NCI-H2171 (cell line): ENCODE measurements around the gene MAFG.
A peak's percentile ranks its signal among the peaks of the same experiment; 100 is the strongest.

Experiments
- DNase-seq: peaks from one replicate; lab custom pipeline; 2025; lab: John Stamatoyannopoulos, UW

MAFG gene

DNA sequence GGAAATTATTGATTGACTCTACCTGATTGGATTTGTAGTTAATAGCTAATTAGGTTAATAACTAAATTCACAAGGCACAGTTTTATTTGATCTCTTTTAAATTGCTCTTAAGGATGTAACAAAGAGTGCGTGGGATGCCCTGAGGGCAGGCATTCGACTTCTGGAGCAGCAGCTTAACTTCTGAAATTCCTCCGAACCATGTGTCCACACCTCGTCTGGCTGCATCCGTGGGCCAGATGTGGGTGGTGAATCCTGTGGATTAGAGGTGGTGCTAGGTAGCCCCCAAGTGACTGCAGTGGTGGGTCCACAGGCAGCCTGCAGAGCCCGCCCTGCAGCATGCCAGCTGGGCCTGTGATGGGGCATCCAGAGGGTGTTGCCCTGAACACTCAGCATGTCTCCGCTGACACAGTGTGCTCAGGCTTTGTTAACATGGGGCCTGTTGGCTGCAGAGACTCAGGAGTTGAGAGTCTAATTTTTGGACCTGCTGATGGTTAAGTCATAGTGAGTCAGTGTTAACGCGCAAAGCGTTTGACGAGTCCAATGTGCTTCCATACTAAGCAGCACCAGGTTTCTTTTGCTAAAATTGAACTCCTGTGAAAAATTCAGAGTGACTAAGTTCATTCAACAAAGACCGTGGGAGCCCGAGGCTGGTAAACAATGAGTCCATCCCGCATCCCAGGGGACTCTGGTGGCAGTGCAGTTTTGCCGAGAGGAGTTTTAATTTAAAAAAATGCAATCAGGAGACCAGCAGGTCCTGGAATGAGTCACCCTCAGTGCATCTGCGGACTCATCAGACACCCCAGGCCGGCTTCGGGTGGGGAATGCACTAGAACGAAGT is 29.3 kb downstream of the MAFG start:
- no peak for DNase-seq

- DNase-seq: no peak
Measured at GRCh38 chr17:81895400-81895799, 32.1 kb downstream of the MAFG start.

- DNase-seq: no peak
Measured at GRCh38 chr17:81891303-81891552, 36.3 kb downstream of the MAFG start.

GRCh38 chr17:81890447-81891302 is 36.9 kb downstream of the MAFG start:
- DNase-seq: no peak

GRCh38 chr17:81889602-81890001 is 37.9 kb downstream of the MAFG start:
- DNase-seq: no peak

- no peak for DNase-seq
Measured at GRCh38 chr17:81888988-81889595, 38.4 kb downstream of the MAFG start.

- no peak for DNase-seq
Measured at GRCh38 chr17:81888105-81888987, 39.2 kb downstream of the MAFG start.

DNA sequence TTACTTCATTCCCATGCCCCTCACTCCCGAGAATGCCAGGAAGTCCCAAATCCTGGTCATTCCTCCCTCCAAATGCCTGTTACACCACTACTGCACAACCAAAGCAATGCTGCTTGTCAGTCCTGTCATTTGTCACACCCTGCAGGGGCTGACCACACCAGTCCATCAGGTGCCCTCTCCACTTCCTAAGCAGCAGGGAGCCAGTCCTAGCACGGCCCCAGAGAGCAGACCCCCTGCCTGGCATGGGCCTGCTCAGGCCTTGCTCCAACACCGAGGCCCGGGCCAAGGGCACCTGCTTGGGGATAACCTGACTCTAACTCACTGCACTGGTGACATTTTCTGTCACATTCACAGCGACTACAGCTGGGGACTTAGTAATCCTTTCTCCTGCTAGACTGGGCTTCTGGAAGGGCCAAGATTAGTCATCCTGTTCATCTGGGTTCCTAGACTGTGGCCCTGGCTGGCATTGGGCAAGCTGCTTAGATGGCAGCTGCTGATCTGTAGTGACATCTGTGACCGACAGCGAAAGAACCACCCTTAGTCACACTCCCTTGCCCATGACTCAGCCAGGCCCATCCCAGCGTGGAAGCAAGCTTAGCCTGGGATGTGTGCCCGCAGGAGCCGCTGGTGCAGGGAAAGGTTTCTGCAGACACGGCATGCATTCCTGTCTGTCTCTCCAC is 41.5 kb downstream of the MAFG start:
- no peak for DNase-seq

GRCh38 chr17:81885454-81885853 is 42.1 kb downstream of the MAFG start:
- DNase-seq: no peak

DNA sequence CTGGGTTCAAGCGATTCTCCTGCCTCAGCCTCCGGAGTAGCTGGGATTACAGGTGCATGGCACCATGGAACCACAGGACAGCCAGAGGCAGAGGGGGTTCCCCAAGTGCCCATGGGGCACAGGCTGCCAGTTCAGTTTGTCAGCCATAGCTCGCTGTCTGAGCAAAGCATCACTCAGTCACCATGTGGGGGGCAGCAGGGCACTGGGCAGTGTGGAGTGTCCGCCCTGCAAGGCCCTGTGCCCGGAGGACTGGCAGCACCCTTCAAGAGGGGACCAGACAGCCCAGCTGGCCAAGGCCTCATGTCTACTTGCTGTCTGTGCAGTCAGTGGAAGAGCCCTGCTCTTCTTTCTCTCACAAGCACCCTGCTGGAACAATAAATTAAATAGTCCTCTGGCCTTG is 42.6 kb downstream of the MAFG start:
- DNase-seq: no peak

- DNase-seq: no peak
Measured at GRCh38 chr17:81884520-81884919, 43.0 kb downstream of the MAFG start.

DNA sequence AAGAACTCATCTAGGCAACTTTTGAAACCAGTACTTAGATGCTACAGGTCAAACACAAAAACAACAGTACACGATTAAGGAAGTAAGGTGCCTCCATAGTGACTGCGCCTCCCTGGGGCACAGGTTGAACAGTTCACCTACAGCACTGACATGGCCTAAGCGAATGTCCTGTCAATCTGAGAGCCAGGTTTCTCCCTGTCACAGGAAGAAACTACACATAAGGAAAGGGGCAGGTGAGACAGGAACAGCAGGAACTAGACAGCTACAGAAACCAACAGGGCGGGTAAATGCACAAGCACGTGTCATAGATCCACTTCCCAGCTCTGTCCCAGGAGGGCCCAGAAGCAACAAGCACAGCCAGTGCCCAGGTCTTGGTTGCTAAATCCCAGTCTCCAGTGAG is 48.4 kb downstream of the MAFG start:
- DNase-seq: no peak

GRCh38 chr17:81878294-81878693 is 49.2 kb downstream of the MAFG start:
- no peak for DNase-seq

GRCh38 chr17:81877569-81877968 is 50.0 kb downstream of the MAFG start:
- no peak for DNase-seq

GRCh38 chr17:81871387-81872230 is 55.9 kb downstream of the MAFG start:
- peak; percentile 91 for DNase-seq

- no peak for DNase-seq
Measured at GRCh38 chr17:81870981-81871386, 56.6 kb downstream of the MAFG start, which contains the start of gene ARHGDIA. ARHGDIA (minus strand) TSS chr17:81871337; CDS start chr17:81869930, 1,407 bp downstream.

DNA sequence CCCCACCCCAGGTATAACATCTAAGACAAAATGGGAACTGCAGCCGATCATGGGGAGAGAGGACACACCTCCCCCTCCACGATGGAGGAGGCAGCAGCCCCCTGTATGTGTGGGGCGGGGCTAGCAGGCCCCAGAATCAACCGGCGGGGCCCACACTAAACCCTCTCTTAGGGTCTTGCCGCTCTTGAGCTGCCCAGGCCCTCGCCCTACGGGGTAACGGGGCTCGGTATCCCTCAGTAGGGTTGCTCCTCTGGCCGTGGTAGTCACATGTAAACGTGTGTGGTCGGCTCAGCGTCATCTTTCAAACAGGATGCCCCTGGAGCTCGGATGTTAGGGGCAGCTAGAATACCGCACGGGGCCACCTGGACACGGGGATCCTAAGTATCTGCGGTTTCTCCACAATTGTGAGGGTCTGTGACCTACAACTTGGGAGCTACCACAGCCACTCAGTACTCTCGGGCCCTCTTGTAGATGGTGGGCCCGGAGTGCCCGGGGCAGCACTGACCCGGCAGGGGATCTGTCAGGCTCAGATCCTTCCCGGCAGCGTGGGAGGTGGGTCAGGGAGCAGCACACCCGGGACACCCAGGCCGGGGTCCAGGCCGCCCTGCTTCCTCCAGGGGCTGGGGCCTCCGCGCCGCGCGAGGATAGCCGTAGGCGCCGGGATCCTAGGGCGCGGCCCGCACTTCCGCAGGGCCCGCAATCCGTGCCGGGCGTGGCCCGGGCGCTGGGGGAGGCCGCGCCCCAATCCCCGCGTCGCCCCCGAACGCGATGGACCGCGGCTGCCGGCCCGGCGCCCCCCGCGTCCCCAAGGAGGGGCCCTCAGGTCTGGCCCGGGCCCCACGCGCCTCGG is 57.2 kb downstream of the MAFG start:
- DNase-seq: no peak

DNA sequence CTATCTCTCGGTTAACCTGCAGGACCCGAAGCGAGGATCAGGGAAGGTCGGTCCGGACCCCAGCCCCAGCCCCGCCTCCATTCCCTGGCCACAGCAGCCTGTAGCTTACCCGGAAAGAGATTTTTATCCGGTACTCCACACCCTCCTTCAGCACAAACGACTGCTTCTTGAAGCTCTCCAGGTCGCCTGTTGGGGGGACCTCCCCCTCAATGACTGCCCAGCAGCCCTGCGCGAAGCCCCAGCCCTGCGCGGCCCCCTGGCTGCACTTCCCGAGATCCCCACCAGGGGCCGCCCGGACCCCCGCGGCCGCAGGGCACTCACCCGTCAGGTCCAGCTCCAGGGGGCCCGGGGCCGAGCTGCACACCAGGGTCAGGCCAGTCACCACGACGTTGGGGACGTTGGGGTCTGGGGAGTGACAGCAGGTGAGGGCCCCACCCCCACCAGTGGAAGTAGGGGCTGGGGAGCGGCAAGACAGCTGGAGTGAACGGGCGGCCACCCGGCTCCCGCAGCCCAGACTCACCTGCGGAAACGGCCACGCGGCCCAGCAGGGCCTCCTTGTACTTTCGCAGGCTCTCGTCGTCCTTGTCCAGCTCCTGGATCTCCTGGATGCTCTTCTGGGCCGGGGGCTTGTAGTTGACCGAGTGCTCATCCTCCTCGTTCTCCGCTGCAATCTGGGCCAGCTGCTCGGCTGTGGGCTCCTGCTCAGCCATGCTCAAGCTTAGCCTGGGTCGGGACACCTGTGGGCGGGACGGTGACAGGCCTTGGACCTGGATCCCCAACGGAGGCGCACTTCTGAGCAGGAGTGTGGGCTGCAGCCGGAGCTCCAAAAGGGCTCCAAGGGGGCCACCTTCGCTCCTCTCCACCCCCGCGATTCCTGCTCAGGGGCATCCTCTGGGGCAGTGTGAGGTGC is 58.1 kb downstream of the MAFG start:
- no peak for DNase-seq
